ENCODE results near the gene CSN2.
"Not testable (repeated sequence)": the region's sequence is repeated elsewhere in the genome, so short reads cannot be mapped to it uniquely, and the experiment has no call there.

Gene CSN2, protein sequence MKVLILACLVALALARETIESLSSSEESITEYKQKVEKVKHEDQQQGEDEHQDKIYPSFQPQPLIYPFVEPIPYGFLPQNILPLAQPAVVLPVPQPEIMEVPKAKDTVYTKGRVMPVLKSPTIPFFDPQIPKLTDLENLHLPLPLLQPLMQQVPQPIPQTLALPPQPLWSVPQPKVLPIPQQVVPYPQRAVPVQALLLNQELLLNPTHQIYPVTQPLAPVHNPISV

DNA sequence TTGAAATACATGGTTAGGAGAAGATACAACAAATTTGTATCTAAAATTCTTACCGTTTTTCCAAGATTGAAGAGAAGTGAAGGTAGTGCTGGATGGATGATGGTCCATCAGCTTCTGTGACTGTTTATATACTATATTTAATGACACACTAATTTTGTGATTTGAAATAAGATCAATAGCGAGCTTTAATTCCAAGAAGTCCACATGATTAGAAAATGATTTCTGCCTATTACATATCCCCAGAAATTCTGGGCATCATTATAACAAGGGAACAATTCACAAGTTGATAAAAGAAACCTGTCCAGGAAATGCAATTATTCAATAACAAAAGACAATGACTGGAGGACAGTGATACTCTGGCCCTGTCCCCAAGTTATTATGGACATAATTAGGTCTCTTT lies at the start of gene CSN2:
TSS of gene CSN2 (minus strand) at position 101 of the 400 bp plus-strand sequence. CDS start 4,733 bp downstream, outside the sequence.
- DNase-seq = no peak

DNA sequence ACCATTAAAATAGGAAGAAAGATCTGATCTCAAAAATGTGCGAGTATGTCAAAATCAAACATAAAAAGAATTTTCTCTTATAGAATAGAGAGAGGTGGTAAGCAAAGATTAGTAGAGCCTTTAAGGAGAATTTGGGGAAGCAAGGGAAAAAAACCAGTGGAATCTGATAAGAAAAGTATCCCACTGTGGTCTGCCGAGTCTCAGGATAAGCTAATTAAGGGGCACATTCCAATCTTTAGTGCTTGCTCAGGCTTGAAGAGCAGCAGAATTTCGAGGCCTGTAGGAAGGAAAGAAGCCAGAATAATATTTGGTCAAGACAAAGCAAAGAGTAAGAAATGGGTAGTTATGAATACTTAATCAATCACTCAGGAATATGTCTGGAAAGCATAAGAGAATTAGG lies 43.2 kb upstream of the CSN2 start:
- DNase-seq = no peak

GRCh38 chr4:70002507-70002906 lies 37.0 kb upstream of the CSN2 start:
- DNase-seq = no peak

- DNase-seq = no peak
Measured at GRCh38 chr4:70000711-70001110, 35.2 kb upstream of the CSN2 start.

DNA sequence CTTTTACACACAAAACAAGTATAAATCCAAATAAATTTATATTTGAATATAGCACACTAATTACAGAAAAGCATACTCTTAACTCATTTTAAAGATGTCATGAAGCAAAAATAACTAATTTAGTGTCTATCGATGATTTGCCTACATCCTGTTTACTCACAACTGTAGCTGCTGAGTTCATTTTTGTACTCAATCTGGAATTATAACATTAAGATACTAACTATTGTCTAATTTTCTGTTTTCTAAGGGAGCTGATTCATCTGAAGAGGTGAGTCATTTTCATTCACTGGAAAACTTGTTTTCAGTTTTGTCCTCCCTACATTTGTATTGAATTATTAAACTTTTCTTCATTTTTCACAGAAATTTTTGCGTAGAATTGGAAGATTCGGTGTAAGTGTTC lies 33.9 kb upstream of the CSN2 start:
- no peak for DNase-seq

DNA sequence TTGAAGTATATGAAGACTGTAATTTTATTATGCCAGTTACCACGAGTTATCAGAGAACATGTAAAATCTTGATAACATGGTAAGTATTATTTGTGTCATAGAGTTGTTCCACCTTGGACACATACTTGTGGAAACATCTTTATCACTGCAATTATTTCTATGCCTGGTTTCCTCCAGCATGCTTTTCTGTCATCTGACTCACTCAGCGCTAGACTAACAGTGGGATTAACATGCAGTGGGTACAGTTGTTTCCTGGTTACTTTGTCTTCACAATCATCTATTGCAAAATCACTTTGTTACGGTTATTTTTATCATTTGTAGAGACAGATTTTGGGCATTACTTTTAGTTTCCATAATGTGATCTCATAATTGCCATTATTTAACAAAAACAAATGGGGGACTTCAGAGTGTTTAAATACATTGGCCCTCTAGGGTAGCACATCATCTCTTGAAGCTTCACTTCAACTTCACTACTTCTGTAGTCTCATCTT lies 30.0 kb upstream of the CSN2 start, which contains the start of gene STATH:
TSS of gene STATH (plus strand) at position 441 of the 491 bp plus-strand sequence. CDS start 2,472 bp downstream, outside the sequence.
- no peak for DNase-seq

- no peak for DNase-seq
Measured at GRCh38 chr4:69994782-69995181, 29.3 kb upstream of the CSN2 start.

DNA sequence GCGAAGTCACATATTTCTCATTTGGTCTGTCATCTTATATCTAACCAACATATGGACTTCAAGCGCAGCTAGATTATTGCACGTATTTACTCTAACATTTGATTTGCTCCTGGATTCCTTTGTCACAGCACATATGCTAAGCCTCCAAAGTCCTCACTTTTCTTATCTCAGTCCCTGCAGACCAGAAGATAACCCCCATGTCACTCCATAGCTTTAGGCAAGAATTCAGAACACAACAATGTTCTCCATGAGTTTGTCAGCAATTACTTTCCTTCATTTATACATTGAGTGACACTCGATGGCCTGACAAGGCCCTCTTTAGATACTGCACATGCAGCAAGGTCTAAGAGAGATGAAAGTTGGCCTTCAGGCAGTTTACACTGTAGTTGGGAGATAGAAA lies 25.5 kb upstream of the CSN2 start:
- DNase-seq = no peak

DNA sequence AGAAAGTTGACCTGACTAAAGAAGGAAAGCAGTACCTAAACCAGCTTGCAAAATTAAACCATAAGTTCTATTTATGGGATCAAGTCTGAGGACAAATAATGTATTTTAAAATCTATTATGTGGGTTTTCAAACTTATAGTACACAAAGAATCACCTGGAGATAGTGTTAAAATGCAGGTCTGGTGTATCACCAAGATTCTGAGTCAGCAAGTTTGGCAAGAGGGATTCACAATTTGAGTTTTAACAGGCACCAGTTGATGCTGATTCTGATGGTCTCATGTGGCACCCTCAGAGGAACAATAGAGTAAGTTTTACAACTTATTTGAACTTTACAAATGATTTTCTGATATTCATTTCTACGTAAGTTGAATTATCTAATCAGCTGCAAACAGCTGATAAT lies 21.1 kb upstream of the CSN2 start:
- no peak for DNase-seq

DNA sequence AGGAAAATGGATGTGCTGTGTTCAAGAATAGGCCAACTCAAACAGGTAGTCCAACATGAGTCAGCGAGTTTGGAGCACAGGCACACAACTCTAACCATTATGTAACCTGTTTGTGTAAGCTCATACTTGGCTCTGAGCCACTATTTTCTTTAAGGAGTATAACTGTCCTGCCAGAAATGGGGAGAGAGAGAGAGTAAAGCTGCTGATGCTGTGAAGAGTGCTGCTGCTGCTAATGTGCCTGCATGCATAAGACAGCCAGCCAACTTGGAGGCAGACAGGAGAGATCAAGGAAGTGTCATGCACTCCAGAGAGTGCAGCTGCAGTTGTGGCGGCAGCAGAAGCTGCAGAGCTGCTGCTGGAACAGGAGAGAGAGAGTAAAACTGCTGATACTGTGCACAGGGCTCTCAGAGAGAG lies 18.5 kb upstream of the CSN2 start:
- DNase-seq = no peak

- DNase-seq = no peak
Measured at GRCh38 chr4:69977582-69977981, 12.1 kb upstream of the CSN2 start.

DNA sequence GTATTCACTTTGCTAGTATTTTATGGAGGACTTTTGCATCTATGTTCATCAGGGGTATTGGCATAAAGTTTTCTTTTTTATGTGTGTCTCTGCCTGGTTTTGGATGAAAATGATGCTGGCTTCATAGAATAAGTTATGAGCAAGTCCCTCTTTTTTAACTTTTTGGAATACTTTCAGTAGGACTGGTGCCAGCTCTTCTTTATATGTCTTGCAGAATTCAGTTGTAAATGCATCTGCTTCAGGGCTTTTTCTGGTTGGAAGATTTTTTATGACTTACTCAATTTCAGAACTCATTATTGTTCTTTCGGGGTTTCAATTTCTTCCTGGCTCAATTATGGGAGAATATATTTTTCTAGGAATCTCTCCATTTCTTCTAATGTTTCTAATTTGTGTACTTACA lies 9.1 kb upstream of the CSN2 start:
- DNase-seq = no peak

- no peak for DNase-seq
Measured at GRCh38 chr4:69970071-69970470, 4.5 kb upstream of the CSN2 start.

GRCh38 chr4:69957209-69957608 lies 8.3 kb downstream of the CSN2 start:
- DNase-seq = no peak

GRCh38 chr4:69951602-69952001 lies 13.9 kb downstream of the CSN2 start:
- no peak for DNase-seq

- DNase-seq = no peak
Measured at GRCh38 chr4:69936566-69936965, 29.0 kb downstream of the CSN2 start.

- no peak for DNase-seq
Measured at GRCh38 chr4:69934150-69934549, 31.4 kb downstream of the CSN2 start.

DNA sequence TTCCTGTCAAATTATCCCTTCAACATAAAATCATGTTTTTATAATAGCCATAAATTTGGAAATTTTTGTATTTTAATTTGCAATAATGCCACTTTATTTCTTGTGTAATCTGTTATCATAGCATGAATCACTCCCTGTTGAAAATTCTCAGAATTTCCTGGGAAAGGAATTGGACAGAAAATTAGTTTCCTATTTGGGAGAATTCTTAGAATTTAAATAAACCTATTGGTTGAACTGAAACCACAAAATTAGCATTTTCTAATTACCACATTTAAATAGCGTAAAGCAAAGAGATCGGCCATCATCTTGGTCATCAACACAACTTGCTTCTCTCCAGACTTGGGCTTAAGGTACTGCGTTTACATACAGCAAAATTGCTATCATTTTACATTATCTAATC lies 34.8 kb downstream of the CSN2 start, which contains the start of gene CSN1S1:
TSS of gene CSN1S1 (plus strand) at position 301 of the 400 bp plus-strand sequence. CDS start 1,488 bp downstream, outside the sequence.
- DNase-seq = no peak

DNA sequence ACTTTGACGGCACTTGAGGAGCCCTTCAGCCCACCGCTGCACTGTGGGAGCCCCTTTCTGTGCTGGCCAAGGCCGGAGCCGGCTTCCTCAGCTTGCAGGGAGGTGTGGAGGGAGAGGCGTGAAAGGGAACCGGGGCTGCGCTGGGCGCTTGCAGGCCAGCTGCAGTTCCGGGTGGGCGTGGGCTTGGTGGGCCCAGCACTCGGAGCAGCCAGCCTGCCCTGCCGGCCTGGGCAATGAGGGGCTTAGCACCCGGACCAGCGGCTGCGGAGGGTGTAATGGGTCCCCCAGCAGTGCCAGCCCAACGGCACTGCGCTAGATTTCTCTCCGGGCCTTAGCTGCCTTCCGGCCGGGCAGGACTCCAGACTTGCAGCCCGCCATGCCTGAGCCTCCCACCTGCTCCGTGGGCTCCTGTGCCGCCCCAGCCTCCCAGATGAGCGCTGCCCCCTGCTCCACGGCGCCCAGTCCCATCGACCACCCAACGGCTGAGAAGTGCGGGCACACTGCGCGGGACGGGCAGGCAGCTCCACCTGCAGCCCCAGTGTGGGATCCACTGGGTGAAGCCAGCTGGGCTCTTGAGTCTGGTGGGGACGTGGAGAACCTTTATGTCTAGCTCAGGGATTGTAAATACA lies 41.6 kb downstream of the CSN2 start:
- not testable (repeated sequence) for DNase-seq

DNA sequence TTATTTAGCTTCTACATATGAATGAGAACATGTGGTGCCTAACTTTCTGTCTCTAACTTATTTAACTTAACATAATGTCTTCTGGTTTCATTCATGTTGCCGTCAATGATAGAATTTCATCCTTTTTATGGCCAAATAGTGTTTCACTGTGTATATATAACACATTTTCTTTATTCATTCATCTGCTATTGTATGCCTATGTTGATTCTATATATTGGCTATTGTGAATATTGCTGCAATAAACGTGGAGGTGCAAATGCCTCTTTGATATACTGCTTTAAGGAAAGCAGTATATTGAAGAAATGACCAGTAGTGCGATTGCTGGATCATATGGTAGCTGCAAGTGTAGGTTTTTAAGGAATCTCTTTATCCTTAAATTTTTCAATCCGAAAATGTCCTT lies 44.7 kb downstream of the CSN2 start:
- DNase-seq = no peak

- no peak for DNase-seq
Measured at GRCh38 chr4:69910016-69910782, 55.3 kb downstream of the CSN2 start.

DNA sequence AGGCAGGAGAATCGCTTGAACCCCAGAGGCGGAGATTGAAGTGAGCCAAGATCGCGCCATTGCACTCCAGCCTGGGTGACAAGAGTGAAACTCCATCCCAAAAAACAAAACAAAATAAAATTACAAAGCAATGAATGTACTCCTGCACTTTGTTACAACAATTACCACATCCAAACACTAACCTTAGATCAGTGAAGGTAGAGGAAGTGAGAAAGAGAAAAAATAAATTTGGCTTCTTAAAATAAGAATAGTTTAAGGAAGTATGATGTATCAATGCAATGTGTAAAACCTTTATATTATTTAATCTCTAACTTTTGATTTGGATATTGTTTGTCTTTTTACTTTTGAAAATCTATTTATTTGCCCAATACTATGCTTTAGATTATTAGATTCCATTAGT lies 56.3 kb downstream of the CSN2 start:
- no peak for DNase-seq

DNA sequence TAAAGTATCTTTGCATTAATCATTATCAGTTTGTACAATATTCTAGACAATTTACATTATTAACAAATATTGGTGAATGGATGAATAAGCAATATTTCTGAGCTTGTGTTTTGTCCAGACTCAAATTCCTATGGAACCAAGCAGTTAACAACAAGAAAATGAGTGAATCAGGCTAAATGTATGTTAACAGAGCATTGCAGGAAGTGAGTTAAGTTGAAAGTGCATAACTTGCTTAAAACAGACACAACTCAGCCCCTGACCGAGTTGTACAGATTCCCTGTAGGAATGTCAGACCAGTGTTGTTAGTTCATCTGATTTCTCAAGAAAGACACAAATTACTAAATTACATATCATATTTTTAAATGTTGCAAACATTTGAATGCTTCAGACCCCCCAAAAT lies 58.4 kb downstream of the CSN2 start:
- no peak for DNase-seq
